Skeletal muscle cell (primary cell): ENCODE data around the gene WDFY4.

Experiments
- DNase-seq: peaks from one replicate; pipeline ENCODE4 v3.0.0-alpha.2; 2010; ENCODE audit warnings: low read depth
- H3K4me3 ChIP-seq: 2 replicates; pipeline ENCODE4 v1.5.1; 2011; ENCODE audit warnings: low read depth, mild to moderate bottlenecking, control low read depth, low read length, moderate library complexity

WDFY4 gene

DNA sequence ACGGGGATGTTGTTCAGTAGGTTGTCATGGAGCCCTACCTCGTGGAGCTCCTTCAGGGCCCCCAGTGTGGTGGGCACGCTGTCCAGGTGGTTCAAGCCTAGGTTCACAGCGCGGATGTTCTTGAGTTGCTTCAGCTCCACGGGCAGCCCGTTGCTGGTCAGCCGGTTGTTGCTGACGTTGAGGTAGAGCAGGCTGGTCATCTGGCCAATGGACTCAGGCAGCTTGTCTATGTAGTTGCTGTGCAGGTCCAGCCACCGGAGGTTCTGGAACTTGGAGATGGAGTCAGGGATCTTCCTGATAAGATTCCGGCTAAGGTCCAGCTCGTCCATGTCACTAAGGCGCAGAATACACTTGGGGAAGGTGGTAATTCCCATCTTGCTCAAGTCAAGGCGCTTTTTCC is 229.0 kb downstream of the WDFY4 start:
- DNase-seq, result no peak
- H3K4me3 ChIP-seq, result no peak overlapping the region

DNA sequence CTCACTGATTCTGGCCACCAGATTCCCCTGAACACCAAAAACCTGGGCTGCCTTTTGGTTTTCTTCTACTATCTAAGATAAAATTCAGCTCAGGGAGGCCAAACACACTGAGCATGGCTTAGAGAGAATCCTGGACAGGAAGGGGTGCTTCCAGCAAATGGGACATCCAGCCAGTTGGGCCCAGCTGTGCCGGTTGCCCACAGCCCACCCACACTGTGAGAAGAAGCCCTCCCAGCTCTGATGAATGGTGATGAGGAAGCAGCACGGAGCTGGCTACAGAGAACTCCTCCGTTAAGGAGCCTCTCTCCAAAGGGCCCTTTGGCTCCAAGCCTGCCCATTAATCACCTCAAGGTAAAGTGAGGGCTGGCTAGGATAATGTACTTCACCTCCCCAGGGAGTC is 239.1 kb downstream of the WDFY4 start:
- no peak overlapping the region for H3K4me3 ChIP-seq
- no peak for DNase-seq

DNA sequence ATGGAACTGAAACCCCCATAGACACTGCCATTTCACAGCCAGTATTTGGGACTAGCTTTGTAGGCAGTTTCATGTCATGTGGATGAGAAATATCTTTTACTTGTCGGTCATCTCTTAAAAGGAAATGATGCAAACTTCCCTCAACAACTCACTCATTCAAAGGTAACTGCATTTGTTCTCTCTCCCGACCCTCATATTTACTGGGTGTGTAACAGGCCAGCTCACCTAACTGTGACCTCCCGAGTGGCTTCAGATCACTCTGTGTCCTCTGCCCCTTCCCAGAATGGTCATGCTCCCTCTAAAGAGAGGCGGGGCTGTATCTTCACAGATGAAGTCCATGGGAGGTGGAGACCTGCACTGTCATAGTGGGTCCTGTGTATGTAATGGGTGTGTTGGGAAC is 240.3 kb downstream of the WDFY4 start:
- no peak overlapping the region for H3K4me3 ChIP-seq
- DNase-seq, result no peak

DNA sequence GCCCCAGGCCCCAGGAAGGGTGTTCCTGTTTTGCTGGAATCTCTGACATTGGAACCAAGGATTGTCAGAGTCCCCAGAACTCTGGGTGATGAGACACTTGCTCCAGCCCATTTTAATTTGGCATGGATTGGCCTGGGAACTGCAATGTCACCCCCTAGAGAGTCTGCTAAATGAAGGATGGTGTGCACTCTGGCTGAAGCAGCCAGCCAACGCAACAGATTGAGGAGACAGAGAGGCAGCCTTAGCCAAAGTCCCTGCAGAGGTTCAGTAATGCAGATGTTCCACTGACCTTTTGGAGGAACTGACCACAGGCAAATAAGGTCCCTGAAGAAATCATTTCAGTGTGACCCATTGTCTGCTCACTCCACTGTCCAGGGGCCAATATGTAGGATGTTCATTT is 241.6 kb downstream of the WDFY4 start:
- no peak overlapping the region for H3K4me3 ChIP-seq
- no peak for DNase-seq

GRCh38 chr10:48926764-48927540 is 242.3 kb downstream of the WDFY4 start:
- H3K4me3 ChIP-seq, result no peak overlapping the region

GRCh38 chr10:48929413-48929990 is 244.8 kb downstream of the WDFY4 start:
- no peak for DNase-seq
- H3K4me3 ChIP-seq, result no peak overlapping the region

More at GRCh38 chr10:48926764-48927540, 242.3 kb downstream of the WDFY4 start:
- no peak for DNase-seq

DNA sequence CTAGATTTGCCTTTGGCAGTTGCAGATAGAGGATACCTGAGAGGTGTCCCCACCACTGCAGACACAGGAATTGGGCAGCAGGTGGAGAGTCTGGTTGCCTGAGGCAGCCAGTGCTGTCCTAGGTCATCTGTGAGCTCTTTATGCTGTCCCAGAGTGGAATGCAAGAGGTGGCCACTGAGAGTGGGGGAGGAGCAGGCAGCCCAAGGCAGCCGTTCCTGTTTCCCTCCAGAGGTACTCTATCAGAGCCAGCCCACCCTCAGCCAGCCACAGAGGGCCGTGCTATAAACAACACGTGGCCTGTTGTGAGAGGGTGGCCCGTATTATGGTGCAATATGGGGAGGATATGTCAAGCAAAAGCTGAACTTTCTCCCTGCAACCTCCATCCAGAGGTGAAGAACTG is 246.5 kb downstream of the WDFY4 start:
- H3K4me3 ChIP-seq, result no peak overlapping the region
- DNase-seq, result no peak

DNA sequence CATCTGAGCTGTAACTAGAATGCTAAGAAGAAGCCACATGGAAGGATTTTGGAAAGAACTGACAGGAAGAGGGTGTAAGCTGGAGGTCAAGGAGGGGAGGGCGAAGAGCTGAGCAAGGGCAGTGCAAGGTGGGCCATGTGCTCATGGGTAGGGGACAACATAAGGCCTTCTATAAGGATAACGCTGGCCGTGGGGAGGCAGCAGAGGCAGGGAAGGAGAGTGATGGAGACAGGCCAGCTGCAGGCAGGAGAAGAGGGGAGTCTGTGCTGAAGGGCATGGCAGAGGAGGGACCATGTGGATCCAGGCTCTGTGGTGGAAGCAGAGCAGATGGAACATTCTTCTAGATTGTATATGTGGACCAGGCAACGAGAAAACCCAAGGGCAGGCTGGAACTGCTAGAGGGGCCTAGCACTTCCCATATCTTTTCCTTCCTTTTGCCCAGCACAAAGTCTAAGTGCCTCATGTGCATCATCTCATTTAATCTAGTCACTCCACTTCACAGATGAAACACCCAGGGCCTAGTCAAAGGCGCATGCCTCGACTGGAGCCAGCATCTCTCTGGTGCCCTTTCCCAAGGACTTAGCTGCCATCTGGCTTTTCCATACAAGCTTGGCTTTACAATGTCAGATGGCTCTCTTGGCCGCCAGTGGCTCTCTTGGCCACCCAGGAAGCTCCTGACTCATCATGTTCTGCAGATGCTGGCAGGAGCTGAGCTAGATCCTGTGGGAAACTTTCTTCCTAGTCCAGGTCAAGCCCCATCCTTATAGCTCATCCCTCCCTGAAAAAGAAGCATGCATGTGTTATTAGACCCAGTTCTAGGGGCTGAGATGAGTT is 248.4 kb downstream of the WDFY4 start:
- H3K4me3 ChIP-seq, result no peak overlapping the region
- DNase-seq, result no peak

- DNase-seq, result no peak
- H3K4me3 ChIP-seq, result no peak overlapping the region
Measured at GRCh38 chr10:48934672-48935501, 250.2 kb downstream of the WDFY4 start.

DNA sequence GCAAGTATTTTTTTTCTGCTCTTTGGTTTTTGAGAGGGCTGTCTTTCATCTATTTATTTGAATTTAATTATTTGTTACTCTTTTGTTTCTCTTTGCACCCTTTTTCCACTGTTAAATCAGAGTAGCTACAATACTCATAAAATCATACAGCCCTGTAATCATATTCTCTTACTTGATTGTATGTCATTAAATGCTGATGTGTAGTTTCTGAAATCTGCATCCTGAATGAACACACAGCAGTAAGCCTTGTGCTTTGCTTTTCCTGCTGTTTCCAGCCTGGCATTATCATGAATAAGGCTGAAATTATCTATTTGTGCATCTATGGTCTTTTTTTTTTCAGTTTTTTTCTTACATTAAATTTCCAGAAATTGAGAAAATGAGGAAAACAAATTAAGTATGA is 250.9 kb downstream of the WDFY4 start:
- H3K4me3 ChIP-seq, result no peak overlapping the region
- DNase-seq, result no peak

GRCh38 chr10:48937796-48938195 is 253.1 kb downstream of the WDFY4 start:
- no peak for DNase-seq
- H3K4me3 ChIP-seq, result no peak overlapping the region

DNA sequence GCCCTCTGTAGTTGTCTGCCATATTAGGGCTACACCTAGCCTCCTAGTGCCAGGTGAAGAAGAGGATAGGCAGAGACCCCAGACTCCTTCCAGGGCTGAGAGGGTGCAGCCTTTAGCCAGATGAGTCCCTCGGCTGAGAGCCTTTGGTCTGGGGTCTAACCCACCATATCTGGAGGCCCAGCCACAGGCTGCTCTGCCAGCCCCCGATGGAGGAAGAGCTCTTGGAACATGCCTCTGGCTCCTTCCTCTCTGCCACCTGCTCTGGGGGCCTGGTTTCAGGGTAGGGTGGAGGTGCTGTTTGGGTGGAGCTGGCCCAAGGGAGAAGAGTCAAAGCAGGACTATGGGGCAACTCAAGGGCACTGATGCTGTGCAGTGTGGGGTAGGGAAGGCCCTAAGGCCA is 253.6 kb downstream of the WDFY4 start:
- no peak for DNase-seq
- H3K4me3 ChIP-seq, result no peak overlapping the region

DNA sequence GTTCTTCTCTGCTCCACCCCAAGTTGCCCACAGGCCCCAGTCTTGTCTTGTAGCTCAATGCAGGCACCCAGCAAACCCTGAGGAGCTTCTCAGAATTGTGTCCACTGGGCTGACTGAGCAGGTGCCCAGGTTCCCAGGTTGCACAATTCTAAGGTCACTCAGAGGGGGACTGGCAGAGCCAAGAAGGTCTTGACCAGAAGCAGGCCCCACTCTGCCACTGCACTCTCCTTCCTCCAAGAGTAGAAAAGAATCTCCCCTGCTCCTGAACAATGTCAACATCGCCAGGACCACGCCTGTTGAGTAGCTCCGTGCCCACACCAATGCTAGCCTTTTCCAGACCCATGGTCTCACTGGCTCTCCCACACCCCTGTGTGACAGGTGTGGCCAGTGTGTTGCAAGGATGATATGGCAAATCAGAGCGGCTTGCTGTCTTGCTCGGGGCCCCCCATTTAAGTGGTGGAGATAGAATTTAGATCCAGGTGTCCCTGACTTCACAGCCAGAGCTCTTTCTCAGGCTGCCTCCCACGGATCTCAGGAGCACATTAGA is 254.4 kb downstream of the WDFY4 start:
- DNase-seq, result no peak
- H3K4me3 ChIP-seq, result no peak overlapping the region

DNA sequence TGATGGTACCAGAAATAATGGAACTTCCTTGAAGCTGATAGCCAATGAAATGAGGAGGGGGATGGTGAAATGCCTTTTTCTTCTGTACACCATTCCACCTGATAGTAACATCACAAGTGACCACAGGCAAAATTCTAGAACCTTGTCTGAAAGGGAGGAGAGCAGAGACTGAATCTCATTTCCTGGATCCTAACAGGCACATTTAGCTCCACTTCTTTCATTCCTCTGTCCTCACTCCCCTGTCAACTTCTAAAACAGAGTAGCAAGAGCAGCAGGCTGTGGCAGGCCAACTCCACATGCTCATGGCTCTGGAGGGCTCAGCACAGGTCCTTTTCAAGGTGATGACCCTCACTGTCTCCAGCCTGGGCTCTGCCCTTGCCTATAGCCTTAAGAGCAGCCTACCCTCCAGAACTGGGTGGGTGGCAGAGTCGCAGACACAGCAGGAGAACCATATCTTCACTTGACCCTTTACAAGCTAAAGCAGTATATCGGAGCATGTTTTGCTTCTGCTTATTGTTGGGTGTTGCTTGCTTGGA is 255.2 kb downstream of the WDFY4 start, which contains the start of gene LRRC18:
TSS of gene LRRC18 (minus strand) at position 51 of the 536 bp plus-strand sequence. CDS start 25,685 bp downstream, outside the sequence.
- no peak within 1 kb of the TSS for H3K4me3 ChIP-seq
- DNase-seq, result no peak

DNA sequence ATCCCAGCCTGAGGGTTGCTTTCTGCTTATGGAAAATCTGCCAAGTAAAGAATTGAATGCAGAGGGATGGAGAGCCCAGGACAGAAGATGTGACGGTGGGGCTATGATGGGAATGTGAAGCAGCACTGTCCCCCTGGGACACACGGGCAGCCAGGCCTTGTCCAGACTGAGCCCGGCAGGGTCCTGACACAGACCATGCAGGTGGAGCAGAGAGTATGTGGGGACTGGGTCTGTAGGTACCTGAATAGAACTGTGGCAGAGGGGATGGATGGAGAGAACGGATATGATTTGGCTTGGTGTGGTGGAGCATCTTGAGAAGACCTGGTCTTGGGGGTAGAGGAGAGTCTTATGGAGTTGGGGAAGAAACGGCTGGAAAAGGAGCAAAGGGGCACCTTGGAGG is 255.7 kb downstream of the WDFY4 start:
- no peak overlapping the region for H3K4me3 ChIP-seq
- no peak for DNase-seq

GRCh38 chr10:48940958-48941357 is 256.3 kb downstream of the WDFY4 start:
- no peak for DNase-seq
- H3K4me3 ChIP-seq, result no peak overlapping the region

- H3K4me3 ChIP-seq, result no peak overlapping the region
Measured at GRCh38 chr10:48941427-48942075, 256.9 kb downstream of the WDFY4 start.

GRCh38 chr10:48943096-48943495 is 258.4 kb downstream of the WDFY4 start:
- no peak for DNase-seq
- no peak overlapping the region for H3K4me3 ChIP-seq

More at GRCh38 chr10:48941427-48942075, 256.9 kb downstream of the WDFY4 start:
- DNase-seq, result no peak
